MM.1S (cell line): ENCODE results near the gene ST3GAL3.

Experiments
- DNase-seq: peaks from one replicate; pipeline ENCODE4 v3.0.0-alpha.2; 2015
- H2AFZ ChIP-seq: fragments of 300-600 bp; sonication (generic); 2 replicates; pipeline ENCODE4 v1.6.0; 2016; ENCODE audit warnings: antibody characterized with exemption, low read length
- H3F3A ChIP-seq: fragments of 300-600 bp; sonication (generic); 2 replicates; pipeline ENCODE4 v1.6.1; 2016; ENCODE audit warnings: mild to moderate bottlenecking, antibody characterized with exemption, low read length, moderate library complexity, mixed read lengths; ENCODE audit not compliant: insufficient read depth
- H3K27ac ChIP-seq: fragments of 300-600 bp; sonication (generic); 2 replicates; pipeline ENCODE4 v1.5.1; 2016; ENCODE audit warnings: mild to moderate bottlenecking, low read length
- H3K27me3 ChIP-seq: fragments of 300-600 bp; sonication (generic); replicated peaks from 2 replicates; pipeline ENCODE4 v1.6.0; 2016; ENCODE audit warnings: low read length; ENCODE audit not compliant: insufficient read depth
- H3K36me3 ChIP-seq: fragments of 300-600 bp; sonication (generic); replicated peaks from 2 replicates; pipeline ENCODE4 v1.6.1; 2016; ENCODE audit warnings: mild to moderate bottlenecking, low read length, mixed read lengths; ENCODE audit not compliant: insufficient read depth
- H3K4me1 ChIP-seq: fragments of 300-600 bp; sonication (generic); 2 replicates; pipeline ENCODE4 v1.6.1; 2016; ENCODE audit warnings: low read length, mixed read lengths
- H3K4me2 ChIP-seq: fragments of 300-600 bp; sonication (generic); 2 replicates; pipeline ENCODE4 v1.6.0; 2016; ENCODE audit warnings: low read depth, low read length
- H3K4me3 ChIP-seq: fragments of 300-600 bp; sonication (generic); 2 replicates; pipeline ENCODE4 v1.5.1; 2016; ENCODE audit warnings: low read length, mixed read lengths
- H3K79me2 ChIP-seq: fragments of 300-600 bp; sonication (generic); 2 replicates; pipeline ENCODE4 v1.6.1; 2016; ENCODE audit warnings: mixed run types, low read length, mixed read lengths
- H3K9ac ChIP-seq: fragments of 300-600 bp; sonication (generic); 2 replicates; pipeline ENCODE4 v1.6.1; 2016; ENCODE audit warnings: low read length, mixed read lengths
- H3K9me2 ChIP-seq: fragments of 300-600 bp; sonication (generic); replicated peaks from 2 replicates; pipeline ENCODE4 v1.6.1; 2016; ENCODE audit warnings: mild to moderate bottlenecking, low read length, mixed read lengths; ENCODE audit not compliant: insufficient read depth
- H3K9me3 ChIP-seq: fragments of 300-600 bp; sonication (generic); replicated peaks from 2 replicates; pipeline ENCODE4 v1.6.1; 2016; ENCODE audit warnings: mild to moderate bottlenecking, low read length, mixed read lengths; ENCODE audit not compliant: insufficient read depth
- H4K20me1 ChIP-seq: fragments of 300-600 bp; sonication (generic); 2 replicates; pipeline ENCODE4 v1.6.1; 2016; ENCODE audit warnings: mild to moderate bottlenecking, low read length, moderate library complexity, mixed read lengths; ENCODE audit not compliant: insufficient read depth
- CTCF ChIP-seq: fragments of 300-600 bp; sonication (generic); IDR thresholded peaks from 2 replicates; pipeline ENCODE4 v1.5.1; 2016; ENCODE audit warnings: antibody characterized with exemption, low read length, mixed read lengths
- EZH2 ChIP-seq: fragments of 300-600 bp; sonication (generic); optimal IDR thresholded peaks from 2 replicates; pipeline ENCODE3; 2017; ENCODE audit warnings: low read depth, mild to moderate bottlenecking, antibody characterized with exemption, low read length, mixed read lengths
- EZH2phosphoT487 ChIP-seq: fragments of 300-600 bp; sonication (generic); IDR thresholded peaks from 2 replicates; pipeline ENCODE4 v1.6.1; 2018; ENCODE audit warnings: antibody characterized with exemption, low read length

ST3GAL3 gene

GRCh38 chr1:43875331-43875730 lies 168.0 kb downstream of the ST3GAL3 start:
- H3K4me1 ChIP-seq, result no peaks in the 10 kb centered on the region
- H3K79me2 ChIP-seq, result no peaks in the 10 kb centered on the region
- TF ChIP-seq CTCF, result no peak
- no peak for TF ChIP-seq EZH2
- TF ChIP-seq EZH2phosphoT487, result no peak
- no peak overlapping the region for H3K4me3 ChIP-seq
- no peaks in the 10 kb centered on the region for H3K9me3 ChIP-seq
- no peak for DNase-seq
- no peaks in the 10 kb centered on the region for H4K20me1 ChIP-seq
- H3K9me2 ChIP-seq, result no peaks in the 10 kb centered on the region
- no peaks in the 10 kb centered on the region for H3K27me3 ChIP-seq
- H2AFZ ChIP-seq, result no peak overlapping the region
- no peak overlapping the region for H3K4me2 ChIP-seq
- H3K27ac ChIP-seq, result no peak overlapping the region
- H3K36me3 ChIP-seq, result no peaks in the 10 kb centered on the region
- no peak overlapping the region for H3K9ac ChIP-seq
- no peaks in the 10 kb centered on the region for H3F3A ChIP-seq

GRCh38 chr1:43877101-43877500 lies 169.8 kb downstream of the ST3GAL3 start:
- no peaks in the 10 kb centered on the region for H3K27me3 ChIP-seq
- no peaks in the 10 kb centered on the region for H3K4me1 ChIP-seq
- no peak overlapping the region for H3K9ac ChIP-seq
- H3K4me3 ChIP-seq, result no peak overlapping the region
- no peaks in the 10 kb centered on the region for H3K9me3 ChIP-seq
- DNase-seq, result no peak
- H3F3A ChIP-seq, result no peaks in the 10 kb centered on the region
- no peaks in the 10 kb centered on the region for H4K20me1 ChIP-seq
- H3K27ac ChIP-seq, result no peak overlapping the region
- no peak overlapping the region for H2AFZ ChIP-seq
- no peaks in the 10 kb centered on the region for H3K36me3 ChIP-seq
- TF ChIP-seq EZH2 (no peak), CTCF (no peak), EZH2phosphoT487 (no peak)
- H3K9me2 ChIP-seq, result no peaks in the 10 kb centered on the region
- no peak overlapping the region for H3K4me2 ChIP-seq
- no peaks in the 10 kb centered on the region for H3K79me2 ChIP-seq

- H3F3A ChIP-seq, result no peaks in the 10 kb centered on the region
- no peak overlapping the region for H3K27ac ChIP-seq
- no peaks in the 10 kb centered on the region for H3K27me3 ChIP-seq
- no peaks in the 10 kb centered on the region for H3K9me3 ChIP-seq
- no peak overlapping the region for H3K9ac ChIP-seq
- H3K4me3 ChIP-seq, result no peak overlapping the region
- no peak overlapping the region for H3K4me2 ChIP-seq
- H3K36me3 ChIP-seq, result no peaks in the 10 kb centered on the region
- no peak overlapping the region for H2AFZ ChIP-seq
- TF ChIP-seq EZH2 (no peak), EZH2phosphoT487 (no peak), CTCF (no peak)
- no peak for DNase-seq
- H4K20me1 ChIP-seq, result no peaks in the 10 kb centered on the region
- H3K4me1 ChIP-seq, result no peaks in the 10 kb centered on the region
- no peaks in the 10 kb centered on the region for H3K9me2 ChIP-seq
- H3K79me2 ChIP-seq, result no peaks in the 10 kb centered on the region
Observed at GRCh38 chr1:43878440-43878839, 171.1 kb downstream of the ST3GAL3 start.

GRCh38 chr1:43878854-43879253 lies 171.5 kb downstream of the ST3GAL3 start:
- H3K4me1 ChIP-seq, result no peaks in the 10 kb centered on the region
- no peak for DNase-seq
- no peaks in the 10 kb centered on the region for H3F3A ChIP-seq
- H3K79me2 ChIP-seq, result no peaks in the 10 kb centered on the region
- no peak for TF ChIP-seq EZH2phosphoT487
- TF ChIP-seq CTCF, result no peak
- TF ChIP-seq EZH2, result no peak
- H3K9me2 ChIP-seq, result no peaks in the 10 kb centered on the region
- H3K9ac ChIP-seq, result no peak overlapping the region
- H4K20me1 ChIP-seq, result no peaks in the 10 kb centered on the region
- H3K36me3 ChIP-seq, result no peaks in the 10 kb centered on the region
- H3K4me3 ChIP-seq, result no peak overlapping the region
- H3K4me2 ChIP-seq, result no peak overlapping the region
- H3K27ac ChIP-seq, result no peak overlapping the region
- no peak overlapping the region for H2AFZ ChIP-seq
- H3K9me3 ChIP-seq, result no peaks in the 10 kb centered on the region
- no peaks in the 10 kb centered on the region for H3K27me3 ChIP-seq
